Measurements from ENCODE around the gene SF3B3.
A peak's percentile ranks its signal among the peaks of the same experiment; 100 is the strongest.

SF3B3 gene

DNA sequence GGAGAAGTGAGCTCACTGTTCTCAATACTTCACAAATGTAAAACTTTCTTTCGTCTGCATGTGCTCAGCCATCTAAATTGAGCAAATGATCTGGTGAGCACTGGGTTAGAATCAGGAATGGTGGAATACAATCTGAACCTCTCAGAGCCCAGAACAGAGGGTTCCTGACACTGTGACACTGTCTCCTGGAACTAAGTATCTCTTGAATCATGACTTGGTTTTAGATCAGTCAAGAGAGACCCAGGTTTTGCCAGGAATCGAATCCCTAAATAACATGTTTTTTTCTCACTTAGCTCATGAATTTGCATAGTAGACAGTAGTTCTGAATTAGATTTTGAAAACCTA lies 49.3 kb downstream of the SF3B3 start:
- TF ChIP-seq, protein P1, sequence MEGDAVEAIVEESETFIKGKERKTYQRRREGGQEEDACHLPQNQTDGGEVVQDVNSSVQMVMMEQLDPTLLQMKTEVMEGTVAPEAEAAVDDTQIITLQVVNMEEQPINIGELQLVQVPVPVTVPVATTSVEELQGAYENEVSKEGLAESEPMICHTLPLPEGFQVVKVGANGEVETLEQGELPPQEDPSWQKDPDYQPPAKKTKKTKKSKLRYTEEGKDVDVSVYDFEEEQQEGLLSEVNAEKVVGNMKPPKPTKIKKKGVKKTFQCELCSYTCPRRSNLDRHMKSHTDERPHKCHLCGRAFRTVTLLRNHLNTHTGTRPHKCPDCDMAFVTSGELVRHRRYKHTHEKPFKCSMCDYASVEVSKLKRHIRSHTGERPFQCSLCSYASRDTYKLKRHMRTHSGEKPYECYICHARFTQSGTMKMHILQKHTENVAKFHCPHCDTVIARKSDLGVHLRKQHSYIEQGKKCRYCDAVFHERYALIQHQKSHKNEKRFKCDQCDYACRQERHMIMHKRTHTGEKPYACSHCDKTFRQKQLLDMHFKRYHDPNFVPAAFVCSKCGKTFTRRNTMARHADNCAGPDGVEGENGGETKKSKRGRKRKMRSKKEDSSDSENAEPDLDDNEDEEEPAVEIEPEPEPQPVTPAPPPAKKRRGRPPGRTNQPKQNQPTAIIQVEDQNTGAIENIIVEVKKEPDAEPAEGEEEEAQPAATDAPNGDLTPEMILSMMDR (IDR thresholded peaks at IDR 0.05; ENCODE audit: low read depth, low read length, missing control alignments): no peak
- H3K4me3 ChIP-seq (ENCODE audit: low read depth, low read length): no peak overlapping the region
- no peak for DNase-seq (ENCODE audit: low read depth)

DNA sequence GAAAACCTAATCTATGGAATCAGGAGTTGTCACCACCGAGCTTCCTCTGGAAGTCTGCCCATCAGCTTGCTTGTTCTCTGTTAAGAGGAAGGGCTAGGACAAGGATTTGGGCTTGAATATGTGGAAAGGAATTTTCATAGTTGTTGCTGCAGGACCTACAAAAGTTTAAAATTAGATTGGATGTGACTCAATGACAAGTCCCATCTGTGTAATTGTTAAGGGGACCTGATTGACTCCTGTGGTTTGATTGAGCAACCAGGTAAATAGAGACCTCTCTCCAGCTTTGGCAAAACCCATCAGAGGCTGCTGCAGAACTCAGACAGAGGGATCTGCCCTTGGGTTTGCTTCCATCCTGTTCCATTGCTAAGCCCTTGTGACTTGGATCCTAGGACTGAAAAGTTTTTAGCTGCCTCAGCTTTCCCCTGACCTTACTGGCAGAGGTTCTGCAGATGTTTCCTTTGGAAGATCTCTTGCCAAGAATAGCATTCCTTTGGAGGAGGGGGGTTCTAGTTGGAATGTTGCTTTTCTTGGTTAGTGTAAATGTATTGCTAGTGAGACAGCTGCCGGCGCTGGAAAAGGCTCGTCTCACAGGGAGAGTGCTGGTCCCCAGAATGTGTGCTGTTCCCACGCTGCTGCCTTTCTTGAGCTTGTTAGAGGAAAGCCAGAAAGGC lies 50.0 kb downstream of the SF3B3 start:
- TF ChIP-seq, protein P1 (IDR thresholded peaks at IDR 0.05; ENCODE audit: low read depth, low read length, missing control alignments): no peak
- DNase-seq (ENCODE audit: low read depth): no peak
- no peak overlapping the region for H3K4me3 ChIP-seq (ENCODE audit: low read depth, low read length)

DNA sequence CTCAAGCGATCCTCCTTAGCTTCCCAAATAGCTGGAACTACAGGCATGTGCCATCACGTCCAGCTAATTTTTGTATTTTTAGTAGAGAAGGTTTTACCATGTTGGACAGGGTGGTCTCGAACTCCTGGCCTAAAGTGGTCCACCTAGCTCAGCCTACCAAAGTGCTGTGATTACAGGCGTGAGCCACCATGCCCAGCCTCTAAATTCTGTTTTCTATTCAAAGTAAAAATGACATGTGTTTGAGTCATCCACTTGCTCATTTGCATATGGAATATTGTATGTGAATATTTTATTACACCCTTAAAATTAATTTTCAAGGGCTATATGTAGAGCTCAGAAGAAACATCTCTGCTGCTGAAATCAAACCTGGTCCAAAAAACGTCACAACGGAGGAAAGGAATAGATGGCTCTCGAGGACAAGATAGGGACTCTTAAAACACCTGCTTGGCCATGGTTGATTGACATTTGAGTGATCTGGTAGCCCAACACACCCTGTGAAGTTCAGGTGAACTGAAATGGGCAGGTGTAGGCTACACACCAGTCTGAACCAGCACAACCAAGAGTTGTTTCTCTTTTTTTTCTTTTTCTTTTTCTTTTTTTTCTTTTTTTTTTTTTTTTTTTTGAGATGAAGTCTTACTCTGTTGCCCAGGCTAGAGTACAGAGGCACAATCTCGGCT lies 51.1 kb downstream of the SF3B3 start:
- H3K4me3 ChIP-seq (ENCODE audit: low read depth, low read length): no peak overlapping the region
- DNase-seq (ENCODE audit: low read depth): no peak
- TF ChIP-seq, protein P1 (IDR thresholded peaks at IDR 0.05; ENCODE audit: low read depth, low read length, missing control alignments): no peak

DNA sequence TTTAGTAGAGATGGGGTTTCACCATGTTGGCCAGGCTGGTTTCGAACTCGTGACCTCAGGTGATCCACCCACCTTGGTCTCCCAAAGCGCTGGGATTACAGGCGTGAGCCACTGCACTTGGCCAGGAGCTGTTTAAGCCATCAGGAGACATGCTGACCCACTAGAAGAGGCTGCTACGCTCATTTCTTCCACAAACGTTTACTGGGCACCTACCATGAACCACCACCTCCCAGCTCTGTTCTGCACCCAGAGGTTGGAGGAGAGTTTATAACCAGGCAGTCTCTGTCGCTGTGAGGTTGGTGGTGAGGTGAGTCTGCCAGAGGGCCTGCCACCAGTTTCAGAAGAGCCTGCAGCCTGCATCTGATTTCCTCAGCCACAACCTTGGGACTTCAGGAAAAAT lies 51.8 kb downstream of the SF3B3 start:
- H3K4me3 ChIP-seq (ENCODE audit: low read depth, low read length): no peak overlapping the region
- no peak for DNase-seq (ENCODE audit: low read depth)
- TF ChIP-seq, protein P1 (IDR thresholded peaks at IDR 0.05; ENCODE audit: low read depth, low read length, missing control alignments): no peak

DNA sequence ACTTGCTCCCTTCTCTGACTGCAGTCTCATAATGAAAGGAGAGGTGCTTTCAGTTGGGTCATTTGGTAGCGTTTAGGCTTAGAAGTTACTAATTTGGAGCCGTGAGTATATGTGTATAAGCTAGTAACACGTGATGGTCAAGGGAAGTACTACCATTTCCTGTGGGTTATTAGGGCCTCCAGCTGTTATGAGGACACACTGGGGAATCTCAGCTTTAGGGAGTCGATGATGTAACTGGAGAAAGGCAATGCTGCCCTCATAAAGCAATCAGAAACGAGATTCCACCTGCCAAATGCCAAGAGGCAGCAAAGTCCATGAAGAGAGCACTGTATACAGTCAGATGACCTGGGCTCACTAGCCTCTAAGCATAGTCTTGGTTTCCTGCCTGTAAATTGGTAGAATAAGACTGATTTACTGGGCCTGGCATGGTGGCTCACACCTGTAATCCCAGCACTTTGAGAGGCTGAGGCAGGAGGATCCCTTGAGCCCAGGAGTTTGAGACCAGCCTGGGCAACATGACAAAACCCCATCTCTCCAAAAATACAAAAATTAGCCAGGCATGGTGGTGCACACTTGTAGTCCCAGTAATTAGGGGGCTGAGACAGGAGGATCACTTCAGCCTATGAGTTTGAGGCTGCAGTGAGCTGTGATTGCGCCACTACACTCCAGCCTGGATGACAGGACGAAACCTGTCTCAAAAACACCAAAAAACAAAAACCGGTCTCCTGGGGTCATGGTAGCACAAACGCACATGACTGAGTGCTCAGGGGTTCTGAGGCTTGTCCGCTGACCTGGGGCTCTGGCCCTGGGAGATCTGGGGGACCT lies 53.0 kb downstream of the SF3B3 start:
- TF ChIP-seq, protein P1 (IDR thresholded peaks at IDR 0.05; ENCODE audit: low read depth, low read length, missing control alignments): no peak
- peak; percentile 29 for DNase-seq (ENCODE audit: low read depth)
- no peak overlapping the region for H3K4me3 ChIP-seq (ENCODE audit: low read depth, low read length)

DNA sequence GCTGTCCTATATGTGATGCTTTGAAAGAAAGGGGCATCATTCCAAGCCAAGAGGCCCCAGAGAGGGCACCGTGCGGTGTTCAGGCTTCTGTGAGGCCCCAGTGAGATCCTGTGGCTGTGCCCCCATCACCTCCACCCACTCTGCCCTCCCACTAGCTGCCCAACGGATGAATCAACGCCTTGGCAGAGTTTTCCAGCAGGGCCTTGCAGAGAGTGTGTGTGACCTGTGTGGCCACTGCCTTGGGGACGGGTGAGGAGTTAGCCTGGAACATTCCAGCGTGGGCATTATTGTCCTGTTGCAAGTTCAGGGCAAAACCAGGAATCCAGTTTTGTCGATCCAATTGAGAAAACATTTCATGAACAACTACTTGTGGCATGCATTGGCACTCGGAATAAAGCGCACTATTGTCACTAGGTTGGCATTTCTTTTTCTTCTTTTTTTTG lies 53.7 kb downstream of the SF3B3 start:
- no peak overlapping the region for H3K4me3 ChIP-seq (ENCODE audit: low read depth, low read length)
- no peak for DNase-seq (ENCODE audit: low read depth)
- TF ChIP-seq, protein P1 (IDR thresholded peaks at IDR 0.05; ENCODE audit: low read depth, low read length, missing control alignments): no peak
